GM19328 (cell line): ENCODE measurements around the gene YES1.
"Not testable (repeated sequence)": the region's sequence is repeated elsewhere in the genome, so short reads cannot be mapped to it uniquely, and the experiment has no call there.

ENCODE experiments used
- ATAC-seq: cut with Tn5 transposase; IDR thresholded peaks from one replicate; pipeline ENCODE4 v1.9.1; 2021; ENCODE audit warnings: mild to moderate bottlenecking, moderate library complexity; ENCODE audit not compliant: unreplicated experiment

Gene YES1

GRCh38 chr18:785242-785641, 26.8 kb downstream of the YES1 start:
- no peak for ATAC-seq

DNA sequence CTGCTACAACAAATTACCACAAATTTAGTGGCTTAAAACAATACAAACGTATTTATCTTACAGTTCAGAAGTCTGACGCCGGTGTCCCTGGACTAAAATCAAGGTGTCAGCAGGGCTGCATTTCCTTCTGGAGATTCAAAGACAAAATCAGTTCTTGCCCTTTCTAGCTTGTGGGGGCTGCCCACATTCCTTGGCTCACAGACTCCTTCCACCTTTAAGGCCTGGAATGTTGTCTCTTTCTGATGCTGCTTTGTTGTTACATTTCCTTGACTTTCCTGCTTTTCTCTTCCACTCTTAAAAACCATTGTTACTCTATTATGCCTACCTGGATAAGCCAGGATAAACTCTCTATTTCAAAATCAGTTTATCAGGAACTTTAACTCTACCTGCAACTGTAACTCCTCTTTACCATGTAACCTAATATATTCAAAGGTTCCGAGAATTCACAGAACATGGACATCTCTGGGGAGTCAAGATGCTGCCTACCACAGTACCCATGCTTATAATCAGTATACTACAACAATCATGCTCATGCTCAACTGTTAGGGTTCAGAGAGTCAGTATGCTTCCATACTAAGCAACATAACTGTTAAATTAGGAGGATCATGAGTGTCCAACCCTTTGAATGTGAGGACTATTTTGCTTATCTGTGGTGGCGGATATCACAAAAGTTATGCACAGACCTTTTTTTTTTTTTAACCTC, 27.4 kb downstream of the YES1 start:
- ATAC-seq = no peak

- ATAC-seq = no peak
Measured at GRCh38 chr18:778194-778927, 33.7 kb downstream of the YES1 start.

DNA sequence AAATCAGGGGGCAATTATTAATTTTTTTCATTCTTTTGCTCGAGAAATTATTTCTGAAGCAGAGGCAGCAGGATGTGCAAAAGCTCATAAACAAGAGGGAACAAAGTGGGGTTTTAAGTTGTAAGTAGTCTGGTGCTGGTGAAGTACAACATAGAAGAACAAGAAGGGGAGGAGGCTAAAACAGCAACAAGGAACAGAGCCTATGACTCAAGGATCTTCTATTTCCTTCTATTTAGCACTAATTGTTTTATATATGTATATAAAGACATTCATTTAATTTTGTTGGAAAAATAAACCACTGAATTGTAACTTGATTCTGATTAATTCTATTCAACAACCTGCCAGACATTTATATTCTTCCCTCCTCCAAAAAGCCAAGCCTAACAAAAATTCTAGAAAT, 35.0 kb downstream of the YES1 start:
- no peak for ATAC-seq

GRCh38 chr18:776044-776443, 36.0 kb downstream of the YES1 start:
- not testable (repeated sequence) for ATAC-seq

DNA sequence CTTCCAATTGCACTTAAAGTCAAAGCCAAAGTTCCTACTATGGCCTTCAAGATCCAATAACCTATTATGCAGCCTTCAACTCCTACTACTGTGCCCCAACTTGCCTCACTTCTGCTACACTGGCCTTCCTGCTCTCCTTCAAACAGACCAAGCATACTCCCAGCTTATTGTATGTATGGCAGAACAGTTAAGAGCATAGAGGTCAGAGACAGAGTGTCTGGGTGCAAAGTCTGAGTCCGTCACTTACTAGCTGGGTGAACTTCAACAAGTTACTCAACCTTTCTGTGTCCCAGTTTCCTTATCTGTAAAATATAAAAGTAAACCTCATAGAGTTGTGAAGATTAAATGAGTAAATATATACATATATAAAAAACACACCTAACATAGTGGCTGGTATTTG, 37.2 kb downstream of the YES1 start:
- no peak for ATAC-seq

DNA sequence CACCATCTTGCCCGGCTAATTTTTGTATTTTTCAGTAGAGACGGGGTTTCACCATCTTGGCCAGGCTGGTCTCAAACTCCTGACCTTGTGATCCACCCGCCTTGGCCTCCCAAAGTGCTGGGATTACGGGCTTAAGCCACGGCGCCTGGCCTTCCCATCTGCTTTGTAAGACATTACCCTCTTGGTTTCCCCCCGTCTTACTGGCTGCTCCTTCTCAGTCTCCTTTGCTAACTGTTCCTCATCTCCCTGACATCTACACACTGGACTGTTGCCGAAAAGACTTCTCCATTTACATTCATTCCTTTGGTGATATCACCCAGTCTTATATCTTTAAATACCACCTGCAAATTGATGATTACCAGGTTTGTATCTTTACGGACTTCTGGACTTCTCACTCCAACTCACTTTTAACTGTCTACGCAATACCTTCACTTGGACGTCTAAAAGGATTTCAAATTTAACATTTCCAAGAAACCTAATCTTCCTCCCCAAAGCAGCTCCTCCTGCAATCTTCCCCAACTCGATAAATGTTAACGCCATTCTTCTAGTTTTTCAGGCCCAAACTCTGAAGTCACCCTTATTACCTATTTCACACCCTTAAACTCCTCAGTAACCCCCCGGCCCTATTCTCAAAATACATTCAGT, 37.9 kb downstream of the YES1 start:
- ATAC-seq = no peak

DNA sequence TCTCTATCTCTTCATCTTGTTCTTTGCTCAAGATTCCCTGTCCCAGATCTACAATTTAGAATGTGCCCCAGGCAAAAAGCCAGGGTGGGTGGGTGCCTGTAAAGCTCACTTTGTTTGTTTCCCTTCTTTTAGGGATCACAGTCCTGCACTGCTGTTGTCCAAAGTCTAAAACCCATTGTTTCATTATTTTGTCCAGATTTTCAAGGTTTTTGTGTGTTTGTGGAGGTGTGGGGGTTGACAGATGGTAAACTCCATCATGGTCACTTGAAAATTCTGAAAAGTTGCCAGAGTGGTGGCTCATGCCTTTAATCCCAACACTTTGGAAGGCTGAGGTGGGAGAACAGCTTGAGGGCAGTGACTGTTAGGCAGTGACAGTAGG, 41.5 kb downstream of the YES1 start:
- ATAC-seq = no peak

GRCh38 chr18:767961-768360, 44.1 kb downstream of the YES1 start:
- ATAC-seq = no peak

- ATAC-seq = no peak
Measured at GRCh38 chr18:767084-767882, 44.8 kb downstream of the YES1 start.

- no peak for ATAC-seq
Measured at GRCh38 chr18:766550-766860, 45.5 kb downstream of the YES1 start.

DNA sequence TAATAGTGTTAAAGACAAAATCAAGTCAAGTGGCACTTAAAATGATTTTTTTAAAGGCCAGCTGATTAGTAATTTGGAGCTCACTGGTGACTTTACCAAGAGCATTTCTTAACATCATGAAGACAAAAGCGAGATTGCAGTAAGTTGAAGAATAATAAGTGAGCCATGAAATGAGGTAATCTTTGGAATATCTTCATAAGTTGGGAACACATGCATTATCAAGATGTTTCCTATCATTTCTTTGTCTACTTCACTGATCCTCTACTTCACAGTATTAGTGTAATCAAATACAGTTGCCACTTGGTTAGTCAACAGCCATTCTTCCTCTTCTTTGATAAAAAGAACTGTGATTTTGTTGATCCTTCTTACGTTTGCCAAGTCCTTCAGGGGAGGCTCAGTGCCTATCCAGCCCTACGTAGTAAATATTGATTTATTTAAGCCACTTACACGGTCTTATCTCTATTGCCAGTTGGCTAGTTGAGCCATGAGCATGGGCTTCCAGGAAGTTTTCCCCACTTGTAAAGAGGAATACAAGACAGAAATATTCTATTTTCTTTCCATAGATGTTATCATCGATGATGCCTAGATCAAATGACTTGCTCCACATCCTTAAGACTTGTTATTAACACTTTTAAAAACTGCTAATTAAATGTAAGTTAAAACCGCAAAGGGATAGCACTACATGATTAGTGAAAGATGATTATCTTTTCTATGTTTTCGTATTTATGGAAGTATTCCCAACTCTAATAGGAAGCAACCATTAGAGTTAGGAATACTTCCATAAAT, 46.1 kb downstream of the YES1 start:
- no peak for ATAC-seq

GRCh38 chr18:759864-760263, 52.2 kb downstream of the YES1 start:
- ATAC-seq = not testable (repeated sequence)

DNA sequence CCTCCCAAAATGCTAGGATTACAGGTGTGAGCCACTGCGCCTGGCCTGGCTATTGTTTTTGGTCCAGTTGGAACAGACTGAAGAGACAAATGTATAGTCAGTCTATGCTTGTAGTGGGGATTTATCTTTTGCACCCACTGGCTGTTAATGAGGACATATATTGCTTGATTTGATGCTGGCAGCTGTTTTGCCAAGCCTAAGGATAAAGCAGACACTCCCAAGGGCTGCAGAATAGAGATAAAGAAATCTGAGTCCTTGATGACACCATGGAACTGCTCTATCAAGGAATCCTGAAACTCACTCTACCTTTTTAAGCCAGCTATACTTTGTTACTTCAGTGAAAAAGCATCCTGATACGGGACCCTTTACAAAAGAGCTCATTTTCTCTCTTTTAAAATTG, 56.5 kb downstream of the YES1 start:
- no peak for ATAC-seq

DNA sequence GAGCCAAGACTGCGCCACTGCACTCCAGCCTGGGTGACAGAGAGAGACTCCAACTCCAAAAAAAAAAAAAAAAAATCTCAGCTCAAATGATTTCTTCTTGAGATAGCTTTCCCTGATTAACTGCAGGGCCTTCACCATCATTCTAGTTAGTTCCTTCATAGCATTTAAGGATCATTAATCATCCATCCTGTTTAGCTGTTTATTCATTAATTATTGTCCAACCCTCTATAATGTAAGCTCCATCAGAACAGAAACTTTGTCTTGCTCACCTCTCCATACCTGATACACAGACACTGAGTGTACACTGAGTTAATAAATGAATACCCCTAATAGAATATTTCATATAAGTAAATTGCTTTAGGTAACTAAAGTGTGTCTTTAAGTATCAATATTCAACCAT, 57.4 kb downstream of the YES1 start:
- no peak for ATAC-seq

GRCh38 chr18:750456-750855, 61.6 kb downstream of the YES1 start:
- ATAC-seq = no peak

GRCh38 chr18:744832-745597, 67.0 kb downstream of the YES1 start:
- no peak for ATAC-seq

DNA sequence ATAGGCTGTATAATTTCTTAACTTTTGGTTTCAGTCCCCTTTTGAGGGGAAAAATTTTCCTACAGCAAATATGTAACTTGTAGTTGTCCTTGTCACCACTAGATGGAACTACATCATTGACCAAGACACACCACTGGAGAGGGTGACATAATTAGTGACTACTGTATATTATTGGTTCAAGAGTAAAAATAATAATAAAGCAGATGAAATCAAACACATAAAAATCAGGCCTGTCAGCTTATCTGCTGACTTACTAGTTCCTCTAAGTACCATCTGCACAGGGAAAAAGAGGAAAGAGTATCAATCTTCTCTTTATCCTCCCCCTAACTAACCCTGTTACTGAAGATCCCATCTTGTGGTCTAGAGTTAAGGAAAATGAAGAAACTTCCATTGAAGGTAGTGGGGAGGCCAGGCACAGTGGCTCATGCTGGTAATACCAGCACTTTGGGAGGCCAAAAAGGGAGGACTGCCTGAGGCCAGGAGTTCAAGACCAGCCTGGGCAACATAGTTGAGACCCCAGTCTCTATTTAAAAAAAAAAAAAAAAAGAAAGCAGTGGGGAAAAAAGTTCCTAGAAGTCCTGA, 70.0 kb downstream of the YES1 start:
- ATAC-seq = peak; percentile 73

DNA sequence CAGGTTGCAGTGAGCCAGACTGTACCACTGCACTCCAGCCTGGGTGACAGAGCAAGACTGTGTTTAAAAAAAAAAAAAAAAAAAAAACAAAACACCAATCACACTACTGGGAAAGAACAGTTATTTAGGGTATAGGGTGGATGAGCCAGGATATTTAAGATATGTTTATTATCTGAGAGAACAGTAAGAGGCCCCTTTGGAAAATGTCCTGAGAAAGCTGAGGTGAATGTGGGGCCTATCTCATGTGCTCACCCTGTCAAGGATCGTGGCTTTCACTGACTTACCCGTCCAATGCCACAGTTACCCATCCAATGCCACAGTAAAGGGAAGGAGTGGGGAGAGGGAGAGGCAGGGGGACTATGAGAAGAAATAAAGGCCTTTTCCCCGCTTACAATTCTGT, 79.7 kb downstream of the YES1 start:
- ATAC-seq = no peak

DNA sequence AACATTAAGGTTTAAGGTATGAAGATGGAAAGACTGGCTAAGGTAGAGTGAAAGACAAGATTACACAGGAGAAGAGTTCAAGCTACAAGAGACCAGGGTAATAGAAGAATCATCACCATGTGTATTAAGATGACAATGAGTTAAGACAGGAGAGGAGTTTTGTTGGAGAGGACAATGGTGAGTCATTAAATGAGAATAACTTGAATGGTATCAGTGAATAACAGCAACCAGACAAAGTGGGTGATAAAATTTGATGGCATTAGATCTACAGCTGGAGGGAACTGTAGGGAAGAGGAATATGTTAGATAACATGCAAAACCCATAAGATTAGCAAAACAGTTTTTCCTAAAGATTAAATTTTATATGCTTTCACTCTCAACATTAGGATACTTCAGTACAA, 80.9 kb downstream of the YES1 start:
- ATAC-seq = no peak
